Fibroblast of skin of back (primary cell): Measurements from ENCODE around the gene CEP295NL.
"Not testable (repeated sequence)": the region's sequence is repeated elsewhere in the genome, so short reads cannot be mapped to it uniquely, and the experiment has no call there.

Source experiments
- DNase-seq: peaks from one replicate; pipeline ENCODE4 v3.0.0-alpha.2; 2013

The CEP295NL gene

DNA sequence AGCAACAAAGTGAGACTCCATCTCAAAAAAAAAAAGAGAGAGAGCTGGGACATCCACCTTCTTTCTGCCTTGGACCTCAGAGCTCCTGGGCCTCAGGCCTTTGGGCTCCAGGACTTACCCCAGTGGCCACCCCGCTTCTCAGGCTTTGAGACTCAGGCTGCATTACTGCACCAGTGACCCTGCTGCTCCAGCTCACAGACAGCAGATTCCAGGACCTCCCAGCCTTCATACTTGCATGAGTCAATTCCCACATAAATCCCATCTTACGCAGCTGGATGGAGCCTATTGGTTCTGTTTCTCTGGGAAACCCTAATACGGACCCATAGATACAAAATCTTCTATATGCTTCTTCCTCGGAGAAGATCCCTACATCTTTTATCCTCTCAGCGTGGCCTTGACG lies 2.1 kb upstream of the CEP295NL start:
- DNase-seq = no peak

DNA sequence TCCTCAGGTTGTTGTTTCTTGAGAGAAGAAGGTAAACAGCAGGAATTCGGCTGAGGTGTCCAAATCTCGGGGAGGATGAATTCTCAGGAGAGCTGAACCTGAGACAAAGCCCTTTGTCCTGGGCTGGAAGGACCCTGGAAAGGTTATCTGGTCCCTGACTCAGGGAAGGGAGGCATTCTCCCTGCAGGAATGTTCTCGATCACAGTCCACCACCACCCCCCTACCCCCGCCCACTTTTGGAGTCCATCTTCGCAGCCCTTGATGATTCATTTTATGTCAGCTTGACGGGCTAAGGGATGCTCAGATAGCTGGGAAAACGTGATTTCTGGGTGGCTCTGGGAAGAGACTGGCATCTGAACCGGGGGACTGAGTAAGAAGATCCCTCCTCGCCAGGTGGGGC lies 1.4 kb upstream of the CEP295NL start:
- DNase-seq = no peak

DNA sequence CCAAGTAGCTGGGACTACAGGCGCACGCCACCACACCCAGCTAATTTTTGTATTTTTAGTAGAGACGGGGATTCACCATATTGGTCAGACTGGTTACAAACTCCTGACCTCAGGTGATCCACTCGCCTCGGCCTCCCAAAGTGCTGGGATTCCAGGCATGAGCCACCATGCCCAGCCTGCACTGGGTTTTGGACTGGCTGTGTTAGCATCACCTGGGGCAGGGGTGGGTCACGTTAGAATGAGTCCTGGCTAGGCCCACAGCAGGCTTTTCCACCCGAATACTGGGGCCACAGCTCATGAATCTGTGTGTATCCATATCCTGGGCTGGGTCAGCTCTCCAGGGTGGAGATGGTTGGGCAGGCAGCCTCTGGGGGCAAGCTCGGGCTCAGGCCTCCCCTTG lies 770 bp downstream of the CEP295NL start:
- not testable (repeated sequence) for DNase-seq

- no peak for DNase-seq
Measured at GRCh38 chr17:78901806-78902205, 1.2 kb downstream of the CEP295NL start.

GRCh38 chr17:78900816-78901215 lies 2.2 kb downstream of the CEP295NL start:
- DNase-seq = no peak

- DNase-seq = peak; percentile 43
Measured at GRCh38 chr17:78899361-78900260, 3.4 kb downstream of the CEP295NL start.

DNA sequence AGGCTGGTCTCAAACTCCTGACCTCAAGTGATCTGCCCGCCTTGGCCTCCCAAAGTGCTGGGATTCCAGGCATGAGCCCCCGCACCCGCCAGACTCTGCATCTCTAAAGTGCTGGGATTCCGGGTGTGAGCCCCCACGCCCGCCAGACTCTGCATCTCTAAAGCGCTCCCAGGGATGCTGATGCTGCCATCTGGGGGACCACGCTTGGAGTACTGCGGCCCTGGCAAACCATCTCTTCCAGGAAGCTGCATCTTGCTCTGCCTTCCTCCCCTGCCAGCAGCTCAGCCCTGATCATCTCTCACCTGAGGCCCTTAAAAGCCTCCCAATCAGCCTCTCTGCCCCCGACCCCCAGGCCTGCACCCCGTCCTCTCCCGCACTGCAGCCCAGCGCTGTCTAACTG lies 4.1 kb downstream of the CEP295NL start:
- DNase-seq = no peak

- no peak for DNase-seq
Measured at GRCh38 chr17:78898075-78898836, 4.7 kb downstream of the CEP295NL start.

DNA sequence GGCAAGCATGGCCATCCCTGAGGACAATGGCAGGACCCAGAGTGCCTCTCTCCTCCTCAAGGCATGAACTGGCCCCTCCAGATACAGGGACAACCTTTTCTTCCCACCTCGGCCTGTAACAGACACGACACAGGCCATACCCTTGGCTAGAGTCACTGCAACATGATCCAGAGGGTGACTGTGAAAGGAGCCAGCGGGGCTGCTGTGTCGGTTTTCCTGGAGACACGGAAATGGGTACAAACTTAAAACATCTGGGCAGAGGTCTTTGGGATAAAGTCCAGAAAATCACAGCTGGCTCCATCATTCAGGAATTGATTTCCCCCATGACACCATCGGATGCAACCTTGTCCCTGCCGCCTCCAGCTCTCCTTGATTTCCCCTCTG lies 5.3 kb downstream of the CEP295NL start:
- no peak for DNase-seq

- DNase-seq = no peak
Measured at GRCh38 chr17:78896834-78897663, 6.0 kb downstream of the CEP295NL start.

- DNase-seq = no peak
Measured at GRCh38 chr17:78896091-78896833, 6.7 kb downstream of the CEP295NL start.

DNA sequence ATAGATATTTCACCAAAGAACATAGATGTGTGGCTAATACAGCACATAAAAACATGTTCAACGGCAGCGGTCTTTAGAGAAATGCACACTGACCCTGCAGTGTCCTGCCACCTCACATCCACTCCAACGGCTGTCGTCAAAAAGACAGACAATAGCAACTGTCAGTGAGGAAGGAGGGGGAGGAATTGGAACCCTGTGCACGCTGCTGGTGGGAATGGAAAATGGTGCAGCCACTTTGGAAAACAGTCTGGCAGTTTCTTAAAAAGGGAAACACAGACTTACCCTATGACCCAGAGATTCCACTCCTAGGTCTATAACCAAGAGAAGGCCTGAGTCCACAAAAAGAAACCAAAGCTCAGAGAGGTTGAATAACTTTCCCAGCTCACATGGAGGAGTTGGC lies 7.7 kb downstream of the CEP295NL start:
- DNase-seq = no peak

- DNase-seq = no peak
Measured at GRCh38 chr17:78893684-78894083, 9.3 kb downstream of the CEP295NL start.

GRCh38 chr17:78892936-78893379 lies 10.0 kb downstream of the CEP295NL start:
- no peak for DNase-seq

DNA sequence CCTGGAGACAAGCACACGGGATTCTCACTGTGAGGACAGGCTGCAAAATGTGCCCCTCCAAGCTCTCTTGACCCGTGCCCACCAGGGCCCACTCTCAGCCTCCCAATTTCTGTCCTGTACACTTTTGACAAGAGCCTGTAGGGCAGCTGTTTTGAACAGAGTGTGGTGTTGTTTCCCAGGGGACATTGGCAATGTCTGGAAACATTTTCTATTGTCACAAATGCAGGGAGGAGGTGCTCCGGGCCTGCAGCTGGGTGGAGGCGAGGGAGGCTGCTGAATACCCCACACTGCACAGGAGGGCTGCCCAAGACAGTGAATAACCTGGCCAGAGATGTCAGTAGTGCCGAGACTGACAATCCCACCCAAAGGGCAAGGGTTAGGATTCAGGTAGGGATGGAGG lies 10.5 kb downstream of the CEP295NL start:
- no peak for DNase-seq

DNA sequence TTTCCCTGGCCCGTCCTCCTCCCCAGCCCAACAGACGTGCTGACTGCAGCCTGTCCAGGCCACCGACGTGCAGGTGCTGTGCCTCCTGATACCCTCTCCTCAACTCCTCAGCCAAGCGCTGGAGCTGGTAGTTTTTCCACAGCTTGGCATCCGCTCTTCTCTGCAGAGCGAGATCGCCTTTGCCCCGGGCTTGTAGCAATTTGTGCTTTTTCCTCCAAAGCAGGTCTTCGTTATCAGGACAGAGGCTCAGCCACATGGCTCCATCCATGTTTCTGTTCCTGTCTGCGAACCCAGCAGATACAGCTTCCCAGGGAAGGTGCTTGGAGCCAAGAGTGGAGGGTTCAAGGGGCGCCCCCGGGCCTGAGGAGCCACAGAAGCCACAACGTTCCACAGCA lies 10.9 kb downstream of the CEP295NL start:
- DNase-seq = no peak

- no peak for DNase-seq
Measured at GRCh38 chr17:78891406-78892061, 11.5 kb downstream of the CEP295NL start.

GRCh38 chr17:78890498-78890897 lies 12.5 kb downstream of the CEP295NL start:
- DNase-seq = no peak

GRCh38 chr17:78890096-78890495 lies 12.9 kb downstream of the CEP295NL start:
- not testable (repeated sequence) for DNase-seq

DNA sequence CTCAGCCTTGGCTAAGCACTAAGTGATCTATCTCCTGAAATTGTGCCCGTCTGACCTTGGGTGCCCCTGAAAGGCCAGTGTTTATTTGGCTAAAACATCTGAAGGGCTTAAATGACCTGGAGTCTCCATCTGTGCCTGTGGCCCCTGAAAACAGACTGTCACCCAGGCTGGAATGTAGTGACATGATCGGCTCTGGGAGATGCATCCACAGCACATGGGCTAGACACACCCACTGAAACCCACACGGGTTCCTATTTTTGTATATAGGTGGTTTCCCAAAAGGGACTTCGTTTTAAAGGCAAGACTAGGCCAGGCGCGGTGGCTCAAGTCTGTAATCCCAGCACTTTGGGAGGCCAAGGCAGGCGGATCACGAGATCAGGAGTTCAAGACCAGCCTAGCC lies 13.5 kb downstream of the CEP295NL start:
- DNase-seq = no peak

- no peak for DNase-seq
Measured at GRCh38 chr17:78888941-78889518, 14.0 kb downstream of the CEP295NL start.
